Uterus (tissue), 2 donors: Measurements from ENCODE around the gene PTGES2.

Experiments used
- CTCF ChIP-seq, 4 experiments: fragments of 200-600 bp in 2 of 4; fragments of 450-650 bp in 2 of 4; sonication (generic) in 2 of 4; IDR thresholded peaks; one replicate each; pipeline ENCODE4 v1.5.1; 2016 to 2019; ENCODE audit warnings: antibody characterized with exemption in 4 of 4, mild to moderate bottlenecking in 2 of 4, moderate library complexity in 1 of 4
- POLR2A ChIP-seq, 2 donors: fragments of 450-650 bp; IDR thresholded peaks; one replicate each; pipeline ENCODE4 v1.6.1; 2016; ENCODE audit warnings: antibody characterized with exemption in 2 of 2, mild to moderate bottlenecking in 1 of 2, moderate library complexity in 1 of 2

DNA sequence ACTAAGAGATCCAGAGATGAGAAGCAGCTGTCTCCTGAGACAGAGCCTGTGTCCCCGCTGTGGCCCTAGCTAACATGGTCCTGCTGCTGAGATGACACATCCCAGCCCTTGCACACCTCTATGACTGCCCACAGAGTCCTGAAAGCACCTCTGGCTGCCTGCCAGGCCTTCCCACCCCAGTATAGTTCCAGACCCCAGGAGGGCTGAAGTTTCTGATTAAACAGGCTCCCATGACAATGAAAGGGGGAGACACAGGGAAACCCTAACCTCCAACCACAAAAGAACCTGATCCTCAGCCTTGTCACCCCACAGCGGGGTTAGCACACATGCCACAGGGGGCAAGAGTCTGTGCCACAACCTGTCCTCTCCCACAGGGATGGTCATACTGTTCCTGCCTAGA, 48.2 kb upstream of the PTGES2 start:
- TF ChIP-seq POLR2A (IDR thresholded peaks at IDR 0.05) (no peak), CTCF (IDR thresholded peaks at IDR 0.05) (no peak)
